Measurements from ENCODE around the gene PCP2.

PCP2 gene

GRCh38 chr19:7618771-7619510 is 14.6 kb downstream of the PCP2 start:
- DNase-seq, result no peak

GRCh38 chr19:7618348-7618747 is 15.2 kb downstream of the PCP2 start:
- no peak for DNase-seq

- no peak for DNase-seq
These were observed 15.8 kb downstream of the PCP2 start for GRCh38 chr19:7617735-7618134.

- DNase-seq, result no peak
These were observed 16.3 kb downstream of the PCP2 start for GRCh38 chr19:7617172-7617571.

- no peak for DNase-seq
These were observed 18.4 kb downstream of the PCP2 start for GRCh38 chr19:7614859-7615741.

GRCh38 chr19:7612282-7613274 is 20.9 kb downstream of the PCP2 start:
- no peak for DNase-seq

GRCh38 chr19:7611541-7612279 is 21.8 kb downstream of the PCP2 start:
- no peak for DNase-seq

GRCh38 chr19:7610491-7611240 is 22.9 kb downstream of the PCP2 start:
- DNase-seq, result no peak

- DNase-seq, result no peak
These were observed 25.5 kb downstream of the PCP2 start for GRCh38 chr19:7607874-7608560.

- no peak for DNase-seq
These were observed 26.2 kb downstream of the PCP2 start for GRCh38 chr19:7607212-7607873.

- no peak for DNase-seq
These were observed 27.2 kb downstream of the PCP2 start for GRCh38 chr19:7606289-7606688.

- DNase-seq, result no peak
These were observed 27.9 kb downstream of the PCP2 start for GRCh38 chr19:7605490-7606222.

- DNase-seq, result no peak
These were observed 29.6 kb downstream of the PCP2 start for GRCh38 chr19:7603919-7604318.

GRCh38 chr19:7602935-7603497 is 30.5 kb downstream of the PCP2 start:
- no peak for DNase-seq

- no peak for DNase-seq
These were observed 31.1 kb downstream of the PCP2 start for GRCh38 chr19:7602240-7602934.

GRCh38 chr19:7600721-7601120 is 32.8 kb downstream of the PCP2 start:
- DNase-seq, result no peak

GRCh38 chr19:7598180-7598579 is 35.3 kb downstream of the PCP2 start:
- no peak for DNase-seq

GRCh38 chr19:7597689-7598088 is 35.8 kb downstream of the PCP2 start:
- DNase-seq, result no peak
